T-cell (primary cell): ENCODE results near the gene ZNF423. TPM values are rescaled to one million over a fixed set of nuclear protein-coding genes. Genes with fewer than 3 reads are reported as not detected.

ENCODE experiments used
- ATAC-seq, 4 experiments: fragments of 200-7000 bp in 3 of 4; fragments of 150-1000 bp in 1 of 4; cut with Tn5 transposase; replicated peaks in 1 of 4; 1 replicate in 3 of 4; 2 replicates in 1 of 4; pipeline ENCODE4 v1.10.0; 2021; ENCODE audit warnings: moderate library complexity in 3 of 4, mild to moderate bottlenecking in 2 of 4, moderate number of reproducible peaks in 1 of 4
- CTCF ChIA-PET, 2 donors: fragments of 300-600 bp; sonication (Branson Sonifier 250); formaldehyde crosslinking; loops; one replicate each; lab custom pipeline; 2022; ENCODE audit warnings: antibody characterized with exemption in 2 of 2; lab: Charles Lee
- POLR2A ChIA-PET, 2 donors: fragments of 300-600 bp; sonication (Branson Sonifier 250); formaldehyde crosslinking; loops; one replicate each; lab custom pipeline; 2022; ENCODE audit warnings: antibody characterized with exemption in 2 of 2; lab: Charles Lee
- DNase-seq, 35 experiments: peaks; one replicate each; pipeline versions ENCODE4 v3.0.0 to v3.0.0-alpha.2; 2013 to 2023
- H3K27ac ChIP-seq: one replicate; pipeline ENCODE4 v1.5.1; 2013; ENCODE audit warnings: low read length
- H3K27me3 ChIP-seq, 2 experiments: replicated peaks in 1 of 2; 1 replicate in 1 of 2; 2 replicates in 1 of 2; pipeline versions ENCODE4 v1.6.1 to v1.7.0; 2013; ENCODE audit warnings: low read length in 1 of 2, mixed read lengths in 1 of 2; ENCODE audit not compliant: control insufficient read depth in 2 of 2, insufficient read depth in 2 of 2; ENCODE audit errors: extremely low read depth in 1 of 2
- H3K36me3 ChIP-seq, 2 donors: 1 replicate in 1 of 2; 2 replicates in 1 of 2; pipeline versions ENCODE4 v1.6.1 to v1.7.0; 2013; ENCODE audit warnings: low read length in 1 of 2; ENCODE audit not compliant: control insufficient read depth in 2 of 2, insufficient read depth in 1 of 2; ENCODE audit errors: extremely low read depth in 1 of 2
- H3K4me1 ChIP-seq, 2 experiments: 1 replicate in 1 of 2; 2 replicates in 1 of 2; pipeline versions ENCODE4 v1.6.1 to v1.7.0; 2013; ENCODE audit warnings: low read length in 2 of 2, mixed read lengths in 1 of 2; ENCODE audit not compliant: insufficient read depth in 2 of 2, control insufficient read depth in 1 of 2; ENCODE audit errors: extremely low read depth in 1 of 2
- H3K4me3 ChIP-seq, 2 donors: 1 replicate in 1 of 2; 2 replicates in 1 of 2; pipeline versions ENCODE4 v1.5.1 to v1.7.0; 2013; ENCODE audit warnings: mild to moderate bottlenecking in 2 of 2, low read length in 1 of 2, moderate library complexity in 1 of 2; ENCODE audit not compliant: control insufficient read depth in 1 of 2; ENCODE audit errors: extremely low read depth in 1 of 2
- H3K9me3 ChIP-seq: 2 replicates; pipeline ENCODE4 v1.7.0; 2013
- H3K27ac Mint-ChIP-seq, 2 donors: one replicate each; pipeline ENCODE4 v1.8.0; 2020 to 2021; ENCODE audit warnings: mild to moderate bottlenecking in 2 of 2, mixed read lengths in 2 of 2
- H3K27me3 Mint-ChIP-seq, 2 donors: one replicate each; pipeline ENCODE4 v1.8.0; 2021 to 2022; ENCODE audit warnings: mixed read lengths in 2 of 2
- H3K36me3 Mint-ChIP-seq: one replicate; pipeline ENCODE4 v1.8.0; 2021; ENCODE audit warnings: mixed read lengths
- H3K4me1 Mint-ChIP-seq, 3 donors: one replicate each; pipeline ENCODE4 v1.8.0; 2020 to 2022; ENCODE audit warnings: mixed read lengths in 3 of 3, mild to moderate bottlenecking in 1 of 3
- H3K4me3 Mint-ChIP-seq, 3 donors: one replicate each; pipeline ENCODE4 v1.8.0; 2020 to 2022; ENCODE audit warnings: mild to moderate bottlenecking in 3 of 3, mixed read lengths in 3 of 3, moderate library complexity in 3 of 3
- H3K9me3 Mint-ChIP-seq, 3 donors: one replicate each; pipeline ENCODE4 v1.8.0; 2020 to 2022; ENCODE audit warnings: mixed read lengths in 3 of 3
- WGBS: methylation state at CpG from one replicate; pipeline ENCODE4 v1.1.5; 2013; ENCODE audit warnings: missing lambda C conversion rate; ENCODE audit not compliant: insufficient coverage; 5-methylcytosine and 5-hydroxymethylcytosine counted together
- total RNA-seq, 35 experiments: library from RNA in 6 of 35; stranded (reverse) in 6 of 35; fragments of 120-200 nt in 1 of 35; gene quantifications; one replicate each; pipeline versions ENCODE4 v1.2.1 to v1.2.4 and lab custom pipeline; 2013 to 2026

Gene ZNF423
- total RNA-seq, 5 donors from 2014 or later (not counting 1 experiment from before 2014, with no cell fraction given) = 0.07 to 0.12 TPM; not detected in 3

DNA sequence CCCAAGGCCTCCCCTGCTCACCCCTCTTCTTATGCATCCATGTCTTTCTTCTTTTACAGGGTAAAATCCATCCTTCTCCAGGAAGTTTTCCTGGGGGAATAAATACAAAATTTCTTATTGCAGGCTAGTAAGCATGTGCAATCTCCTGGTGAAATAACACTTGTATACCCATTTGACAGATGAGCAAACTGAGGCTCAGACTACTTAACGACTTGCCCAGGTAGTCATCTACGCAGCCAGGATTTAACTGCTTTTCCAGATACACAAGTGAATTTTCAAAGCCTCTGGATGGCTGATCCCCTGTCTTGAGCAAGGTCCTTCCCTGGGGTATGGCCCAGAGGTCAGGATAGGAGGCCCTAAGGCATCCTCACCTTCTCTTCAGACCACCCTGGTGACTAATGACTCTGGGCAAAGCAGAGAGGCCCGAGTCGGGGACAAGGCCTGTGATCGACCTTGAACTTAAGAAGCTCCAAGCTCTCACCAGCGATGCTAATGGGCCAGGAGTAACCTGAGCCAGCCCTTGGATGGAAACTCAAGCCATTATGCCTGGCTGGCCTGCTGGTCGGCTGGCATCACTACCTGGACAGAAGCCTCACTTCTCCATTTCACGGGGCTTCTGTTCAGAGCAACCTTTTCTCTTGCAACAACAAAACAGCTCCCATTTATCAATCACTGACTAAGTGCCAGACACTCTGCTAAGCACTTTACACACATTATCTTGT, 33.1 kb downstream of the ZNF423 start:
- ChIA-PET CTCF (no interaction called here), POLR2A (no interaction called here)
- 80% methylated on average over 8 of the region's 8 CpGs for WGBS
- Mint-ChIP-seq H3K27ac (no peak overlapping the region), H3K9me3 (no peaks in the 10 kb centered on the region), H3K4me1 (no peaks in the 10 kb centered on the region), H3K27me3 (peaks cover 6% of the 10 kb centered on the region in 2 donors), H3K36me3 (no peaks in the 10 kb centered on the region), H3K4me3 (no peak overlapping the region)
- no peaks in the 10 kb centered on the region for H3K4me1 ChIP-seq
- H3K36me3 ChIP-seq = no peaks in the 10 kb centered on the region
- H3K9me3 ChIP-seq = no peaks in the 10 kb centered on the region
- DNase-seq (no peak), ATAC-seq (no peak)
- peaks cover 0 to 14% of the 10 kb centered on the region in 2 experiments for H3K27me3 ChIP-seq
- H3K4me3 ChIP-seq = no peak overlapping the region
- H3K27ac ChIP-seq = no peak overlapping the region

DNA sequence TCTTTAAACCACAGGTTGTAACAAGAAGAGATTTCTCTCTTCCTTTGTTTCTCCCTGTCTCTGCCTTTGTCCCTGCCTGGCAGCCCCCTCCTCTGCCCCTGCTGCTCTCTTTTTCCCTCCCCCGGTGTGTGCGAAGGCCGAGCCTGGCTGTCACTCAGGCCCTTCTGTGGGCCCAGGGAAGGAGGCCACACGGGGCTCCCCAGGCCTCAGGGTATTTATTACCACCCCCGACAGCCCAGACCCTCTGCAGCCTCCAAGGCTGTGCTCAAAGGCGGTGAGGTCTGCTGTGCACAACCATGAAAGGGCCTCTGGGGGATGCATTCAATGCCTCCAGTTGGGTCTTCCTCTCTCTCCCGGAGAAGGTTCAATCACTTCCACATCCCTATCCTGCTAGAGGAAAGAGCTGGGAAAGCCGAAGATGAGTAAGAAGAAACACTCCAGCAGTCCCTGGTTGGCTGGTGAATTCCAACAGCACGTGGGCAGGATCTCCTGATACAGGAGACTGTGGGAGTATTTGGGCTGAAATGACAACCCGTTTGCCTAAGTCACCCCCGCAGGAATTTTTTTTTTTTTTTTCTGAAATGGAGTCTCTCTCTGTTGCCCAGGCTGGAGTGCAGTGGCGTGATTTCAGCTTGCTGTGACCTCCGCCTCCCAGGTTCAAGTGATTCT, 34.2 kb downstream of the ZNF423 start:
- no peak overlapping the region for H3K4me3 ChIP-seq
- no peaks in the 10 kb centered on the region for H3K36me3 ChIP-seq
- Mint-ChIP-seq H3K36me3 (no peaks in the 10 kb centered on the region), H3K4me1 (no peaks in the 10 kb centered on the region), H3K4me3 (no peak overlapping the region), H3K9me3 (no peaks in the 10 kb centered on the region), H3K27me3 (peaks cover 0 to 6% of the 10 kb centered on the region in 2 donors), H3K27ac (no peak overlapping the region)
- ChIA-PET CTCF (no interaction called here), POLR2A (no interaction called here)
- ATAC-seq (no peak), DNase-seq (no peak)
- WGBS = 75% methylated on average over 7 of the region's 13 CpGs
- no peaks in the 10 kb centered on the region for H3K9me3 ChIP-seq
- H3K27me3 ChIP-seq = peaks cover 0 to 14% of the 10 kb centered on the region in 2 experiments
- H3K4me1 ChIP-seq = no peaks in the 10 kb centered on the region
- no peak overlapping the region for H3K27ac ChIP-seq

DNA sequence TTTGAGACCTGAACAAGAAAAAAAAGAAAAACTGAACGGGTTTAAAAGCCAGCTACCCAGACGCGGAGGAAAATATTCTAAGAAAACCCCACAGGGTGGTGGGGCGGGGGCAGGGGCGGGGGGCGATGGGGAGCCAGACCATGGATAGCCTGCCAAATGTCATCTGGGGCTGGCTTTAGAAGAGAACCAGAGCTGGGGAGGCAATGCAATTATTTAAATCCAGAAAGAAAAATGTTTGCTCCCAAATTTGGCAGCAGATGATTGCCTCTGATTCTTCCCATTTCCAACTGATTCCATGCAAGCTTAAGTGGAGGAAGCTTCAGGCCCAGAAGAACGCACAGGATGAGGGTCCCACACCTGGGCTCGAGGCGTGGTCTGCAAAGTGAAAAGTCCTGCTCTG, 34.8 kb downstream of the ZNF423 start:
- H3K4me1 Mint-ChIP-seq = no peaks in the 10 kb centered on the region
- no peak overlapping the region for H3K4me3 Mint-ChIP-seq
- no peaks in the 10 kb centered on the region for H3K4me1 ChIP-seq
- DNase-seq (no peak), ATAC-seq (no peak)
- no peaks in the 10 kb centered on the region for H3K36me3 ChIP-seq
- no peak overlapping the region for H3K27ac Mint-ChIP-seq
- H3K4me3 ChIP-seq = no peak overlapping the region
- H3K27me3 ChIP-seq = peaks cover 0 to 14% of the 10 kb centered on the region in 2 experiments
- H3K27ac ChIP-seq = no peak overlapping the region
- WGBS = 100% methylated on average over 1 of the region's 9 CpGs
- ChIA-PET CTCF (no interaction called here), POLR2A (no interaction called here)
- no peaks in the 10 kb centered on the region for H3K9me3 ChIP-seq
- no peaks in the 10 kb centered on the region for H3K36me3 Mint-ChIP-seq
- H3K27me3 Mint-ChIP-seq = peaks cover 0 to 6% of the 10 kb centered on the region in 2 donors
- no peaks in the 10 kb centered on the region for H3K9me3 Mint-ChIP-seq

DNA sequence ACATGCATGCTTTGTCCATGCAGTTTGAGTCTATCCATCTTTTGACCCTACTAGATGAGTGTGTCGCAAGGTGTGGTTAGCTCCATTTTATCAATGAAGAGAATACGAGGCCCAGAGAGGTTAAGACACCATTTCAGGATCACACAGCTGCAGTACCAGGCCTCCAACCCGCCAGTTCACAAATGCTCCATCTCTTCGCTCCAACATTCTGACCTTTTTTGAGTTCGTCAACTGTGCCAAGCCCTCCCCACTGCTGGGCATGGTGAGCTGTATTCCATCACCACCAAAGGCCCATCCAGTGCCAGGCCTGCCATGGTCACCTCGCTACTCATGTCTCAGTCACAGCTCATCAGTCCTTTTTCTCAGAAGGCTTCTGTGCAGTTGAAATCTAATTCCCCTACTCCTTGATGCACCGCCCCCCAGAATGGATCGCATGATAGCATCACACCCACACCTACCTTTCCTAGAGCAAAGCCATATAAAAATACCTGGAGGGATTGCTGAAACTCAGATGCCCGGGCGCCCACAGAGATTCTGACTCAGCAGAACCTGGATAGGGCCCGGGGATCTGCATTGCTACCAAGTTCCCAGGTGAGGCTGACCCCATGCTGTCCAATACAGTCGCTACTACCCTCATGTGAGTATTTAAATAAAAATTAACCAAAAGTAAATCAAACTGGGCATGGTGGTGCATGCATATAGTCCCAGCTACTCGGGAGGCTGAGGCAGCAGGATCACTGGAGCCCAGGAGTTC, 38.0 kb downstream of the ZNF423 start:
- CTCF ChIA-PET = interaction anchor here in 1 of 2 donors (0.6 kb wide), 1 partner anchor 30 kb away, joined by 3 read pairs; no protein-coding TSS in a partner anchor
- POLR2A ChIA-PET = no interaction called here
- Mint-ChIP-seq H3K36me3 (no peaks in the 10 kb centered on the region), H3K4me1 (no peaks in the 10 kb centered on the region), H3K27ac (no peak overlapping the region), H3K9me3 (no peaks in the 10 kb centered on the region), H3K4me3 (no peak overlapping the region), H3K27me3 (peaks cover 0 to 6% of the 10 kb centered on the region in 2 donors)
- no peaks in the 10 kb centered on the region for H3K9me3 ChIP-seq
- H3K4me1 ChIP-seq = no peaks in the 10 kb centered on the region
- no peaks in the 10 kb centered on the region for H3K36me3 ChIP-seq
- H3K27ac ChIP-seq = no peak overlapping the region
- no peak for ATAC-seq
- WGBS = 74% methylated on average over 8 of the region's 13 CpGs
- no peak for DNase-seq
- no peak overlapping the region for H3K4me3 ChIP-seq
- H3K27me3 ChIP-seq = peaks cover 0 to 6% of the 10 kb centered on the region in 2 experiments

- no peak overlapping the region for H3K4me3 Mint-ChIP-seq
- POLR2A ChIA-PET = no interaction called here
- Histone ChIP-seq H3K9me3 (no peaks in the 10 kb centered on the region), H3K36me3 (no peaks in the 10 kb centered on the region), H3K4me3 (no peak overlapping the region), H3K27me3 (peaks cover 0 to 5% of the 10 kb centered on the region in 2 experiments), H3K4me1 (no peaks in the 10 kb centered on the region), H3K27ac (no peak overlapping the region)
- CTCF ChIA-PET = no interaction called here
- no peak for ATAC-seq
- H3K9me3 Mint-ChIP-seq = no peaks in the 10 kb centered on the region
- peaks cover 0 to 4% of the 10 kb centered on the region in 2 donors for H3K27me3 Mint-ChIP-seq
- no peak for DNase-seq
- H3K27ac Mint-ChIP-seq = no peak overlapping the region
- WGBS = 79% methylated on average over 4 of the region's 8 CpGs
- H3K36me3 Mint-ChIP-seq = no peaks in the 10 kb centered on the region
- H3K4me1 Mint-ChIP-seq = no peaks in the 10 kb centered on the region
These were observed 39.0 kb downstream of the ZNF423 start for GRCh38 chr16:49816875-49817274.

DNA sequence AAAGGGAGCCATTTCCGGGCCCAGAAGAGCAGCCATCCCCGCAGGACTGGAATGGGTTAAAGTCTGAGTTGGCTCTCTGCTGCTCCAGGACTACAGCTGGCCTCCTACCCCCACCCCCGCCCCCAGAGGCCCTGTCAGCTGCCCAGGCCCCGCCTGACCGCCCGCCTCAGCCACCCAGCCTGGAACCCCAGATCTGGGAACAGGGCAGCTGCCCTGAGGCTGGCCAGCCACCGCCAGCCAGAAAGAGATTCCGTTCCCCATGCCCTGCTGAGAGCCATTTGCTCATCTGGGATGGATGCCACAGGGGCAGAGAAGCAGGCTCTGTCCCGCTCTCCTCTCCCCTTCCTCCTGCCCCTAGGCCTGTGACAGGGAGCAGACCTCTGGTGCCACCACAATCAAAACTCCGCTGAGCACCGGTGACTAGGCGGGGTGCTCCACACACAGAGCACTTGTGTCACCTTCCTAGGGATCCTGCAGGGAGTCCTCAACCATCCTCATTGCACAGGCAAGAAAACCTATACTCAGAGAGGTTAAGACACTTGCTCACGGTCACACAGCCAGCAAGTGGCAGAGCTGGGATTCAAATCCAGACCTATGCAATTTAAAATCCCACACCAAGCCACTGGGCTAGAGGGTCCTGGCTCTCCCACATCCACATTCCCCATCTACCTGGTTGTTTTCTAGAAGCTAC, 44.1 kb downstream of the ZNF423 start:
- peaks cover 0 to 3% of the 10 kb centered on the region in 2 donors for H3K27me3 Mint-ChIP-seq
- H3K4me1 ChIP-seq = no peaks in the 10 kb centered on the region
- no peak overlapping the region for H3K4me3 ChIP-seq
- 81% methylated on average over 7 of the region's 13 CpGs for WGBS
- H3K9me3 Mint-ChIP-seq = no peaks in the 10 kb centered on the region
- DNase-seq = no peak
- H3K36me3 ChIP-seq = no peaks in the 10 kb centered on the region
- no peaks in the 10 kb centered on the region for H3K9me3 ChIP-seq
- no peaks in the 10 kb centered on the region for H3K36me3 Mint-ChIP-seq
- H3K27me3 ChIP-seq = peaks cover 0 to 16% of the 10 kb centered on the region in 2 experiments
- ChIA-PET CTCF (no interaction called here), POLR2A (no interaction called here)
- H3K4me3 Mint-ChIP-seq = no peak overlapping the region
- no peak overlapping the region for H3K27ac ChIP-seq
- no peak overlapping the region for H3K27ac Mint-ChIP-seq
- H3K4me1 Mint-ChIP-seq = no peaks in the 10 kb centered on the region
- no peak for ATAC-seq
